Lower leg skin (tissue), 3 donors: ENCODE measurements around the gene MPLKIP.

ENCODE experiments used
- POLR2A ChIP-seq, 2 donors: fragments of 450-650 bp; IDR thresholded peaks; one replicate each; pipeline ENCODE4 v1.6.1; 2016 to 2017; ENCODE audit warnings: antibody characterized with exemption in 2 of 2, mild to moderate bottlenecking in 1 of 2, moderate library complexity in 1 of 2
- TF ChIP-seq, protein P1 (sequence below), 3 donors: fragments of 450-650 bp; IDR thresholded peaks; one replicate each; pipeline ENCODE4 v1.5.1; 2016; ENCODE audit warnings: antibody characterized with exemption in 3 of 3, mild to moderate bottlenecking in 3 of 3, moderate library complexity in 2 of 3

DNA sequence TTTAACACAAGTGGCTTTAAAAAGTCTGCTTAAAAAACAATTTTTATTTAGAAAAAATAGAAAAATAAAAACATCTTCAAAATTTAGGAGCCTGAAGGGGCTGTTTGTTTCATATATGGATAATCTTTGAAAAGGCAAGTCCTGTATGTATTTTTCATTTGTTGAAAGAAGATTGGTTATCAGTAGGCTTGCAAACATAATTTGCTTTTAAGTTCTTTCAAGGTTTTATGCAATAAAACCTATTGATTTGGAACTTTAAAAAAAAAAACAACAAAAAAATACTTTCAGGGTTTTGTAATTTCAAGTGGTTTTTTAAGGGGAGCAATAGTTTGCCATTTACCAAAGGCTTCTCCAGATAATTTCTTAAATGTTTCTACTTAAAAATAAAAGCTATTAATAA is 35.6 kb downstream of the MPLKIP start:
- TF ChIP-seq POLR2A (IDR thresholded peaks at IDR 0.05) = no peak
- TF ChIP-seq, protein P1, sequence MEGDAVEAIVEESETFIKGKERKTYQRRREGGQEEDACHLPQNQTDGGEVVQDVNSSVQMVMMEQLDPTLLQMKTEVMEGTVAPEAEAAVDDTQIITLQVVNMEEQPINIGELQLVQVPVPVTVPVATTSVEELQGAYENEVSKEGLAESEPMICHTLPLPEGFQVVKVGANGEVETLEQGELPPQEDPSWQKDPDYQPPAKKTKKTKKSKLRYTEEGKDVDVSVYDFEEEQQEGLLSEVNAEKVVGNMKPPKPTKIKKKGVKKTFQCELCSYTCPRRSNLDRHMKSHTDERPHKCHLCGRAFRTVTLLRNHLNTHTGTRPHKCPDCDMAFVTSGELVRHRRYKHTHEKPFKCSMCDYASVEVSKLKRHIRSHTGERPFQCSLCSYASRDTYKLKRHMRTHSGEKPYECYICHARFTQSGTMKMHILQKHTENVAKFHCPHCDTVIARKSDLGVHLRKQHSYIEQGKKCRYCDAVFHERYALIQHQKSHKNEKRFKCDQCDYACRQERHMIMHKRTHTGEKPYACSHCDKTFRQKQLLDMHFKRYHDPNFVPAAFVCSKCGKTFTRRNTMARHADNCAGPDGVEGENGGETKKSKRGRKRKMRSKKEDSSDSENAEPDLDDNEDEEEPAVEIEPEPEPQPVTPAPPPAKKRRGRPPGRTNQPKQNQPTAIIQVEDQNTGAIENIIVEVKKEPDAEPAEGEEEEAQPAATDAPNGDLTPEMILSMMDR (IDR thresholded peaks at IDR 0.05) = no peak
